ENCODE results near the gene DEGS1. TPM values are rescaled to one million over a fixed set of nuclear protein-coding genes. Genes with fewer than 3 reads are reported as not detected.

DEGS1 gene
- total and polyA plus RNA-seq, 10 donors, result 29.2 to 102 (median 53.0) TPM

GRCh38 chr1:224226849-224227502, 43.9 kb downstream of the DEGS1 start:
- H3K4me3 ChIP-seq, result no peak overlapping the region
- 91 to 96% (median 94%) methylated on average over 6 of the region's 6 CpGs for WGBS, 5 donors
- H3K36me3 ChIP-seq, result peaks cover 0 to 61% (median 48%) of the 10 kb centered on the region in 6 donors
- H3K27ac ChIP-seq, result no peak overlapping the region
- H3K4me1 ChIP-seq, result no peaks in the 10 kb centered on the region
- no peaks in the 10 kb centered on the region for H3K9me3 ChIP-seq
- TF ChIP-seq CTCF (IDR thresholded peaks at IDR 0.05 in 8 of 11, conservative IDR thresholded peaks at IDR 0.05 in 3 of 11) (no peak), POLR2A (IDR thresholded peaks at IDR 0.05) (no peak), POLR2AphosphoS5 (IDR thresholded peaks at IDR 0.05) (no peak)
- intact Hi-C loops (cut with DNase I; ENCODE audit: low total_unique reads), result no loop called here
- DNase-seq, result no peak
- no peaks in the 10 kb centered on the region for H3K27me3 ChIP-seq (replicated peaks in 1 of 7)

GRCh38 chr1:224234017-224234416, 51.0 kb downstream of the DEGS1 start:
- no peak overlapping the region for H3K27ac ChIP-seq
- peaks cover 0 to 99% (median 62%) of the 10 kb centered on the region in 6 donors for H3K36me3 ChIP-seq
- intact Hi-C loops (cut with DNase I; ENCODE audit: low total_unique reads), result no loop called here
- DNase-seq, result no peak
- H3K4me3 ChIP-seq, result no peak overlapping the region
- H3K27me3 ChIP-seq (replicated peaks in 1 of 7), result no peaks in the 10 kb centered on the region
- no peaks in the 10 kb centered on the region for H3K9me3 ChIP-seq
- TF ChIP-seq POLR2A (IDR thresholded peaks at IDR 0.05), result no peak
- H3K4me1 ChIP-seq, result no peaks in the 10 kb centered on the region

GRCh38 chr1:224235813-224236493, 52.9 kb downstream of the DEGS1 start:
- Histone ChIP-seq H3K4me3 (no peak overlapping the region), H3K36me3 (peaks cover 0 to 98% (median 44%) of the 10 kb centered on the region in 6 donors), H3K27ac (no peak overlapping the region), H3K27me3 (replicated peaks in 1 of 7) (no peaks in the 10 kb centered on the region), H3K9me3 (no peaks in the 10 kb centered on the region), H3K4me1 (no peaks in the 10 kb centered on the region)
- no peak for DNase-seq
- TF ChIP-seq CTCF (IDR thresholded peaks at IDR 0.05 in 8 of 11, conservative IDR thresholded peaks at IDR 0.05 in 3 of 11) (no peak), POLR2A (IDR thresholded peaks at IDR 0.05) (no peak), POLR2AphosphoS5 (IDR thresholded peaks at IDR 0.05) (no peak)
- 78 to 86% (median 82%) methylated on average over 2 of the region's 2 CpGs for WGBS, 5 donors
- intact Hi-C loops (cut with DNase I; ENCODE audit: low total_unique reads), result no loop called here

- no peaks in the 10 kb centered on the region for H3K9me3 ChIP-seq
- intact Hi-C loops (cut with DNase I; ENCODE audit: low total_unique reads), result no loop called here
- DNase-seq, result no peak
- no peaks in the 10 kb centered on the region for H3K4me1 ChIP-seq
- no peak overlapping the region for H3K27ac ChIP-seq
- WGBS, 5 donors, result 89 to 96% (median 93%) methylated on average over 10 to 11 of the region's 11 CpGs
- no peaks in the 10 kb centered on the region for H3K27me3 ChIP-seq (replicated peaks in 1 of 7)
- no peak overlapping the region for H3K4me3 ChIP-seq
- peaks cover 0 to 90% (median 35%) of the 10 kb centered on the region in 6 donors for H3K36me3 ChIP-seq
- TF ChIP-seq POLR2AphosphoS5 (IDR thresholded peaks at IDR 0.05) (no peak), POLR2A (IDR thresholded peaks at IDR 0.05) (no peak), CTCF (IDR thresholded peaks at IDR 0.05 in 8 of 11, conservative IDR thresholded peaks at IDR 0.05 in 3 of 11) (no peak)
Measured at GRCh38 chr1:224237119-224237881, 54.3 kb downstream of the DEGS1 start.

Measured in spleen (tissue), 11 donors.